Activated CD4-positive, alpha-beta T cell treated with anti-CD3 and anti-CD28 coated beads, Interleukin-2, amount 50 U/mL, for 24 hours (primary cell): Measurements from ENCODE around the gene POU2F3.
A peak's percentile ranks its signal among the peaks of the same experiment; 100 is the strongest.

Experiments
- DNase-seq, 2 donors: peaks; one replicate each; pipeline ENCODE4 v3.0.0-alpha.2; 2020; ENCODE audit warnings: low read depth in 1 of 2, low spot score in 1 of 2

POU2F3 gene

DNA sequence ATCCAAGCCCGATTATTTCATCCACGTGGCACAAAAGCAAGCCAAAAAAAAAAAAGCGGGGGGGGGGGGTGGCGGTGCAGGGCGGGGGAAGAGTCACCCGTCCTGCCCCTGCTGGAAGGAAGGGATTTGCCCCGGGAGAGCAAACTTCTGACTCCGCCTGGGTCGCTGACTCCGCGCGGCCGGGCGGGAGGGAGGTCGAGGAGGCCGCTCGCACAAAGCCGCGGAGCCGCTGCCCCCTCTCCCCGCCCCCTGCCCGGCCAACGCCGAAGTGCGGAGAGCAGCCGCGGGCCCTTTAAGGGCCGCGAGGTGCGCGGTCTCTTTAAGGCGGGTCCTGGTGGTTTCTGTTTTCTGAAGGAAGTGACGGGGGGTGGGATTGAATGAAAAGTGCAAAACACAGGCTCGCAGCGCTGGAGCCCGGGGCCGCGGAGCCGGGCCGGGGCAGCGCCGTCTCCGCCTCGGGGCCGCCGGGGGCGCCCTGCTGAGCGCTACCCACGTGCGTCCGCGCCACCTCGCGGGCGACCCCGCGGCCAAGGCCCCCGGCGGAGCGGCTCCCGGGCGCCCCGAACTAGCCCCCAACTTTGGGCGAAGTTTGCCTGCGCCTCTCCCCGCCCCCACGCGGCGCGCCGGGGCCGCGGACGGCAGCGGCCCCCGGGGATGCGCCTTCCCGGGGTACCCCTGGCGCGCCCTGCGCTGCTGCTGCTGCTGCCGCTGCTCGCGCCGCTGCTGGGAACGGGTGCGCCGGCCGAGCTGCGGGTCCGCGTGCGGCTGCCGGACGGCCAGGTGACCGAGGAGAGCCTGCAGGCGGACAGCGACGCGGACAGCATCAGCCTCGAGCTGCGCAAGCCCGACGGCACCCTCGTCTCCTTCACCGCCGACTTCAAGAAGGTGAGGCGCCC, 29.1 kb upstream of the POU2F3 start, which contains the start of gene OAF:
Gene OAF, plus strand, starts transcription at position 407 of the 896 bp plus-strand sequence. Its CDS starts 248 bp downstream, at position 655.
- peak; percentile 25 to 38 for DNase-seq

DNA sequence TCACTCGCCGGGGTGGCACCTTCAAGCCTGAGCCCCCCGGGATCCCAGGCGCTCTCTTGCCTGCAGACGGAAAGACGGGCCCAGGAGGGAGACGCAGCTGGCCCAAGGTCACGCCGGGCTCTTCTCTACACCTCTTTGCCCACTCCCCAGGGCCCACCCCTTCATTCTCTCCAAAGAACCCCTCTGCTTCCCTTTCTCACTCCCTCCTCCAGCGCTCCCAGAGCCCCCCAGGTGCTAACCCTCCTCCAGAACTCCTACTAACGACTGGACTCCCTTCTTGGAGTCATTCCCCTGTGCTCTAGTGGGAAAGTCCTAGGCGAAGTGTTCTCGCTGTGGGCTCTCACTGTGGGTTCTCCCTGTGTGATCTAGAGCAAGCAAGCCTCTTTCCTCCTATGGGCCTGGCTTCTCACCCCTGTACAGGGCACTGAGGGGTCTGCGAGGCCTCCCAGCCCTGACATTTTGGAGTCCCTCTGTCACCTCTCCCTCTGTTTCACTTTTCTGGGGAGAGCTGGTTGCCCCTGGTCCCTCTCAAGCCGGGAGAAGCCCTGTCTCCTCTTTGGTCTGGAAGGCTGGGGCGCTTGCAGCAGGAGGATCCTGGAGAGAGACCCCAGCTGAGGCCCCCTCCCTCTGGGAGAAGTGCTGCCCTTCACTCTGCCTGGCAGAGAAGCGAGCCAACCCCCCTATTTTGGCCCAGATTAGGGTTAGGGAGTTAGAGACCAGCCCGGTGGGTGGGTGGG, 28.2 kb upstream of the POU2F3 start:
- DNase-seq: no peak

DNA sequence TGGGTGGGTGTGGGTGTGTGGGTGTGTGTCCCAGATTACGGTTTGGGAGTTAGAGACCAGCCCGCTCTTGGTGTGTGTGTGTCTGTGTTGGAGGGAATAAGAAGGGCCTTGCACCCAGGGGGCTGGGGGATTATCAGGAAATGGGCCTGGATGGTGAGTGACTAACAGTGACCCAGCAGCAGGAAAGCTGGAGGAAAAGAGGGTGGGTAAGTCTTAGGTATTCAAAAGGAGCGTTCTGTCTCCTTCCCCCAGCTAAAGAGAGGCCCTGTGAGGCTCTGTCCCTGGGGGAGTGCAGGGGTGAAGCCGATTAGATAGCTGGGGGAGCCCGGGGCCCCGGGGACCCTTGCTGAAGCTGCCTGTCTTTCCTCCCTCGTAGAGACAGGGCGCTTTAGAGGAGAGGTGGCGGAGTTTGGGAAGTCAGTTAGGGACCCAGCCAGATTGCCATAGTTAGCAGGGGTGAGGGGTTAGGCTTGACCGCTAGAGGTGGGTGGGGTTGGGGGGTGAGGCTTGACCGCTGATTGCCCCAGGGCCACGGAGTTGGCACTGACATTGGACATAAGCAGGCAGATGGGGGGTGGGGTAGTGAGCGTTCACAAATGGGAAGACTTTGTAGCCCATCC, 27.6 kb upstream of the POU2F3 start:
- DNase-seq: no peak

DNA sequence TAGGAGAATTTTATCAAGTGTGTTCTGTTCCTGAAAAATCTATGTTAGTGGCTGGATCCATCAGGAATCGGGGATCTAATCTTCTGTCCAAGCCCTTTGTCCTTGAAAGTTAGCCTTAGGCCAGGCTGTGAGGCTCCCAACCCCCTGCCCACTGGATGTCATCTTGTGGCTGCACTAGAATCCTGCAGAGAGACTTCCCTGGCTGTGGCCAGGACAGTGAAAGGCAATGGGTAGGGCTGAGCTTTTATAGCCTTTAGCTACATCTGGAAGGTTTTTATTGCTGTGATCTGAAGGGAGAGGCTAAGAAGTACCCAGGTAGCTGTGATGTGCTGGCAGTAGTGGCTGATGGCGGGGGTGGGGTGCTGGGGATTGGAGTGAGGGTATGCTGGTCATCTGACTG, 27.0 kb upstream of the POU2F3 start:
- DNase-seq: no peak

DNA sequence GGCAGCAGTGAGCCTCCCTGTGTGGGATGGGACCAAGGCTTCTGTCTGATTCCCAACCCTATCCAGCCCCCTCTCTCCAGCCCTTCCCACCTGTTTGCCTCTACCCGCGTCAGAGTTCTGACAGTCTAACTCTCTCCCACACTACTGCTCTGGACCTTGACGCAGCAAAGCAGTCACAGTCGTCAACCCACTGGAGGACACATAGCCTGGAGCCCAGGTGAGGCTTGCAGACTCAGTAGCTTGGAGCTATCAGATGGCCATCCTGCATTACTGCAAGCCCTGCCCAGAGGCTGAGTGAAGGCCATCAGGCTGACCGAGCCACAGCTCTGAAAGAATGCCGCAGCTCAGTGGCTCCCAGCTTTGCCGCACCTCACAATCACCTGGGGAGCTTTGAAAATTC, 25.4 kb upstream of the POU2F3 start:
- no peak for DNase-seq

DNA sequence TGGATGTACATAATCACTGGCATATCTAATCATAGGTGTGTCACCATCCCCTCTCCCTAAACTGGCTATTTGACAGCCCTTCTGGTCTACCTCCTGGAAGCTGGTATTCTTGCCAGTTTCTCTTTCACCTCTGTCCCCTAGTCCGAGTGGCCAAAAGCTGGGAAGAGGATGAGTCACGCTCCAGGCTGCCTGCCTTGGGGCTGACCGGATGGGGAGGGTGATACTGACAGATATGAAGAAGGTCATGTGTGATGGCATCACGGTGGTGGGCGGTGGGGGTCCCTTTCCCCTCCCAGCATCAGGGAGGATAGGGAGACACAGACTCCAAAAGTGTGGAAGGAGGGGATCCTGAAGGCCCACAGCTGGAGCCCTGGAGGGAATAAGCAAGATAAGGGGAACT, 24.3 kb upstream of the POU2F3 start:
- no peak for DNase-seq

DNA sequence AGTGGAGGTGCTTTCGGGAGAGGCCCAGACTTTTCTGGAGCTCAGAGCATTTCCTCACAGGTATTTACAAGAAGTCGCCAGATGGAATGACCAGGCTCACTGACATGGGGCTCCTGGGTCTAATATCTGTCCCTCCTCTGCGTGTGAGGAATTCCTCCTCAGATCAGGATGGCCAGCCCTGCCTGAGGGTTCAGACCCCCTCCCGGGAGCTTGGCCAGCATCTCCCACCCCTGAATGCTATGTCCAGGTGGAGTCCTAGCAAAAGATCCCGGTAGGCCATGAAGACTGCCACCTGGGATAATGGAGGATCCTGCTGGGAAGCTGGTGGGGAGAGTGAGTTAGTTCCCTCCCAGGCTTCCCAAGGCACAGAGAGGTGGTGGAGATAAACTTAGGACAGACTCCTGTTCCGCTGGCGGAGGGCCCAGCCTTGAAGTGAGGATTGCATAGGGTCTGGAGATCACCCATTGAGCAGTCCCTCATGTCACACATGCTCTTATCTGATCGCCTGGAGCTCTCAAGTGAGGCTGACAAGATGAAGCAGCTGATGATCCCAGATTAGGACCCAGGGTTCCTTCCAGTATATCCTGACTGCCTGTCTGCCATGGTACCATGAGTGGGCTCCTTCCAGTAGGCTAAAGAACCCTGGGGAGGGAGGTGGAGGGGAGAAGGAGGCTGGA, 23.4 kb upstream of the POU2F3 start:
- no peak for DNase-seq

DNA sequence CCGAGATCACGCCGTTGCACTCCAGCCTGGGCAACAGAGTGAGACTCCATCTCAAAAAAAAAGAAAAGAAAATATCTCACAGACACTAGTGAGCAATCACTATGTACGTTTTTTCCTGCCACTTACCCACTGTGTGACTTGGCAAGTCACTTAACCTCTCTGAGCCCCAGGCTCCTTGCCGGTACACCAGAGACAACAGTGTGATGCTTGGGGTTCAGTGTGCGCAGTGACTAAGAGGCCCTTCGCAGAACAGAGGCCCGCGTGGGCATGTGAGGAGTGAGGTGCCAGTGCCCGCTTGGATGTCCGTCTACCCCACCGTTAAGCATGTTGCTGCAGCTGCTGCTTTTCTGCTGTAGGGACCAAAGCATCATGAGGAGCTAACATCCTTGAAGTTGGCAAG, 22.4 kb upstream of the POU2F3 start:
- DNase-seq: no peak

DNA sequence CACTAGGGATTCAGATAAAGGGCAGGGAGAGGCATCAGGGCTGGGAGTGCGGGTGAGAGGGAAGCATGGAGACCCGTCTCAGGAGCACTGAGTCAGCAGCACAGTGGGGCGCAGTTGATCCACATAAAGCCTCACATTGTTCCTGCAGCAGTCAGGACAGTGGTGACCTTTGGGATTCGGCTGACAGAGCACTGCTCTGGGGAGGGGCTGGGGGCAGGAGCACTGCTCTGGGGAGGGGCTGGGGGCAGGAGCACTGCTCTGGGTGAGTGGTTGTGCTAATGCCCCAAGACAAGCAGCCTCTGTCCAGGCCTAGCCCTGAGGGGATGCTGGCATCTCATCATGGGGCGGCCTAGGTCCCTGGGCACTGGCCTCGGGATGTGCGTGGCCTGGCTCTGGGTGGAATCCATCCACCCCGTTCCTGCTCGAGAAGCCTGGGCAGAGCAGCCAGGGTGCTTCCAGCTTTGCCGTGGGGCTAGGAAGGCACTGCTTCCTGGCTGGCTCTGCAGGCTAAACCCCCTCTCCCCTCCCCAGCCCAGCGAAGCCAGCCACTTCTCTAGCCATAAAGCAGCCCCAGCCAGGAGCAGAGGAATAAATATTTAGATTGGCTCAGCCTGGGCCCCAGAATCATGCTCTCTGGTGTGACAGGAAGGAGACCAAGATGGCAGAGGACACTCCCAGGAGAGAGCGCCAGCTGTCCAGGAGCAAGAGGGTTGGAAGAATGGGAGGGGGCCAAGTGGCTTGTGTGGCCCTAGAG, 21.8 kb upstream of the POU2F3 start:
- DNase-seq: no peak

DNA sequence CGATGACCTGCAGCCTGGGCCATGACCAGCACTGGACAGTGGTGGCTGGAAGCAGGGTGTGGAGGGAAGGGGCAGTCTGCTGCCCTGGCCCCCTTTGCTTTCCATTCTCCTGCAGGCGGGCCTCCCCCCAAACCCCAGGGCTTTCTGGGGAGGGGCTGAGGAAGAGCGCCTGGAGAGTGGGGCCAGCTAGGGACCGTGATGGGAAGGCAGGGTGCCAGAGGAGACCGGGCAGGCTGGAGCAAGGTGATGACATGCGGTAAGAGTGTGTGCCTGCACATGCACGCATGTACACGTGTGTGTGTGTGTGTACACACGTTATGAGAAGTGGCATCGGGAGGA, 21.3 kb upstream of the POU2F3 start:
- no peak for DNase-seq

DNA sequence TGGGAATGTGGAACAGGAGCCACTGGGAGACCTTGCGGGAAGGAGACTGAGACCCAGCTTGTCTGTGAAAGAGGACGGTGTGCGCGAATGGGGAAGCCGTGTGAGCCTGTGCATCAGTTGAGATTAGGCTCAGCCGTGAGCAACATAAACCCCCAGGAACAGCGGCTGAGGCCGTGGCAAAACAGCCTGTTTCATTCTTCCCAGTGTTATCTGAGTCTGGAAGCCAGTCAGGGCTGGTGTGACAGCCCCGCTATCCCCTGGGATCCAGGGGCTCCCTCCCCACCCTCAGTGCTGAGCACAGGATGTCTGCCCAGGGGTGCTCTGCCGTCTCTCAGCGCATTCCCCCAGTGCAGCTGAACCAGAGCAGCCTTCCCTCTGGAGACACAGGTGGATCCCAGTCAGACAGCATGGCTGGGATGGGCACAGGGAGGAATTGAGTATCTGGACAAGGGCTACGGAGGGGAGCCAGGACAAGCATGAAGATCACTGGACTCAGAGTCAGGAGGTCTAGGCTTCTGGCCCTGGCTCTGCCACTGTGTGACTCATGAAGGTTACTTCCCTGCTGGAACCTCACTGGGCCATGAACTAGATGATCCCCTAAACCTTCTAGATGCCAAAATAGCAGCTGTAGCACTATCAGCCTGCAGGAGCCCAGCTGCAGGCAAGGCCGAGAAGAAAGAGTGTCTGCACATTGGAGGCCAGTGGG, 20.6 kb upstream of the POU2F3 start:
- no peak for DNase-seq

DNA sequence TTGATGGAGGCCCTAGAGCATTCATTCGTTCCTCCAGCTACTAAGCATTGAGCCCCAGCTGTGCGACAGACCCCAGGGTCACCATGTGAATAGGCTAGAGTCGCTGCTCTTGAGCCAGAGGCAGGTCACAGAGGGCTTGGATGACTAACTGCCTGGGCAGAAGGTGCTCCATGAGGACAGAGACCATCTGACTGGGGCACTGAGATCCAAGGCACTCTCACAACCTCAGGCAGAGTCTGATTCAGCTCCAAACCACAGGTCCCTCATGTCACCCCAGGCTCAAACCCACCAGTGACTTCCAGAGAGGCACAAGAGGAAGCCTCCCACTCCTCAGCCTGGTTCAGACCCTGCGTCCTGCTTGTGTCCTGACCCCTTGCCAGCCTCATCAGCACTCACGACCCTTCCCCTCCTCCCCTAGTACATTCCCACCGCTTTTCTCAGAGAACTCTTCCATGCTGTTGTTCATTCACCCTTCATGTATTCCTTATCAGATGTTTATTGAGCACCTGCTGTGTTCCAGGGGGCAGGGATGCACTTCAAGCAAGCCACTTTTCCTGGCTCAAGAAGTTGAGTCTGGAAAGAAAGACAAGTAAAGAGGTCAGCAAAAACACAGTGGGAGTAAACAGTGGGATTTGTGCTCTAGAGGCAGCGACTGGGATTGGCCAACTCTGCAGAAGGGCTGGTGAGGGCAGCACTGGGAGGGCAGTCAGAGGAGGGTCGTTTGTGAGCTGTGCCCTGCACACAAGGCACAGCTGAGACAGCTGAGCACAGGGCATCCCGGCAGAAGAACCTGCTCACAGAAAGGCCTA, 19.8 kb upstream of the POU2F3 start:
- DNase-seq: no peak

DNA sequence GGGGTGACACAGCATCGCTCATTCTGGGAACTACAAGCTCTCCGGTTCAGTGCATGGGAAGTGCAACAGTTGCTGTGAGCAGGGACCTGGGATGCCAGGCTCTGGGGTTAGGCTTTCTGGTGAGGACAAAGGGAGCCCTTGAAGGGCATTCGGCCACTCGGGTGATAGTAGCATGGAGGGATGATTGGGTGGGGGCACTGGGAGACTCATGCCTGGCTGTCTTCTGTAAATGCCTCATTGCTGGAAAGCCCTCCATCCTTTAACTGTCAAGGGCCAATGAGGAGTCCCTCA, 19.2 kb upstream of the POU2F3 start:
- DNase-seq: no peak

DNA sequence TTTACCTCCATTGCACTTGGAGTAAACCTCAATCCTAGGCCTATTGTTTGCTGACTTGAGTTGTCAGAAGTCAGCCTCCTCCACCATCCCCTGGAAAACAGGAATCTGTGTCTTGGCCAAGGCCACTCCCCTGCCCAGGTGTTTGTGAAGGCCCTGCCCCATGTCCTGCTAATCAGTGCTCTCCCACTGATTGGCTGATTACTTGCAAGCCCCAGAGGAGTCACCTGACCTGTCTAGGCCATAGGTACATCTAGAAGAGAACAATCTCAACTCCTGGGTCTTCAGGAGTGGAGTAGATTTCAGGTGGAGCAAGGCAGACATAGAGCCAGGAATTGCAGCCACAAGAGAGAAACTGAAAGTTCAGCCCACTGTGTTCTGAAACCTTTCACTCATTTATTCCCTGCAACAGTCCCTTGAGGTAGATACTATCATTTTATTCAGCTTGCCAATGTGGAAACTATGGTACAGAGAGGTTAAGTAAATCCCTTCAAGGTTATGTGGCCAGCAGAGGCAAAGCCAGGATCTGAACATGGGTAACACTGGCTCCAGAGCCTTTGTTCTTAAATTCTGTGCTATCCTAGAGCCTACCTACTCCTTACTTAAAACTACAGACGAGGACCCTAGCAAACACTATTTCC, 18.7 kb upstream of the POU2F3 start:
- no peak for DNase-seq

DNA sequence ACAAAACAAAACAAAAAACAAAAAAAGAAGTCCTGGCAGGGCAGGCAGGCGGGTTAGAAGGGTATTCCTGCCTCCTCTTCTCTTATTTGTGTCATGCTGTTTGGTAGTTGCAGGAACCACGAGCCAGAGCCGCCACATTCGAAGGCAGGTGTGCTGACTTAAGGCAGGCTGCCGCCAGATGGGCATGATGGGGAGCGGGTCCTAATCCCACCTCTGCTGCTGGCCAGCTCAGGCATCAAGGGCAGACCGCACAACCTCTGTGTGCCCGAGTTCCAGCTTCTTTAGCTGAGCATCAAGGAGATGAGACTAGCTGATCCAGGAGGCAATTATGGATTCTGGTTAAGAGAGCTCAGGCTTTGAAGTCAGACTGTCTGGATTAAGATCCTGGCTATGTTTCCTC, 17.0 kb upstream of the POU2F3 start:
- DNase-seq: no peak

DNA sequence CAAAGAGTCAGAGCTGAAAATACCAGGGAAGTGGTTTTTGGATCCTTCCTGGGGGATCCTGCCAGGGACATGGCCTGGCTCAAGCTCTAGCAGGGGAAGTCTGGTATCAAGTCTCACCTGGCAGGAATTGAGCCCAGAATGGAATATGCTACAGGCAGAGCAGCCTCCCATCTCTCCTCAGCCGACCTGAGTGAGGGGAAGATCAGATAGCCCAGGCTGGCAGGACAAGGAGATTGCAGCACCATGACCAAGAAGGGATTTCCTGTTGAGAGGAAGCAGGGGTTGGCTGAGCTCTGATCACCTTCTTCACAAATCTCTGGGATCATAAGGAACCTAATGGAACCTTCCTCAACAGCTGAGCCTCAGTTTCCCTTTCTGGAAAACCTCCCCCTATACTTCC, 16.1 kb upstream of the POU2F3 start:
- DNase-seq: no peak

DNA sequence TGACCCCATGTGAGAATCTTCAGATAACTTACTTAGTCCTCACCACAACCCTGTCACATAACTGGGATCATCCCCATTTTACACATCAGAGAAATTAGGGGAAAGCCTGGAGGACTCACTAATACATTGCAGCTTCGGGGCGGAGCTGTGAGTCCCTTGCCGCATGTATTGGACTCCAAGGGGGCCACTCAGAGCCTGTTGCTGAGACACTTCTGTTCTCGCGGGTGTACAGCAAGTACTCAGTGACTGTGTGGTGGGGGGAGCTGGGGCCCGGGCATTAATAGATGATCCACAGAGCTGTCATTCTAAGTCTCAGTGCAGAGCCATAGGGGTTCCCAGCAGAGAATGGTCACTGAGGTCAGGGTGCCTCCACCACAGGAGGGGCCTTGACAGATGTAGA, 15.6 kb upstream of the POU2F3 start:
- DNase-seq: no peak

DNA sequence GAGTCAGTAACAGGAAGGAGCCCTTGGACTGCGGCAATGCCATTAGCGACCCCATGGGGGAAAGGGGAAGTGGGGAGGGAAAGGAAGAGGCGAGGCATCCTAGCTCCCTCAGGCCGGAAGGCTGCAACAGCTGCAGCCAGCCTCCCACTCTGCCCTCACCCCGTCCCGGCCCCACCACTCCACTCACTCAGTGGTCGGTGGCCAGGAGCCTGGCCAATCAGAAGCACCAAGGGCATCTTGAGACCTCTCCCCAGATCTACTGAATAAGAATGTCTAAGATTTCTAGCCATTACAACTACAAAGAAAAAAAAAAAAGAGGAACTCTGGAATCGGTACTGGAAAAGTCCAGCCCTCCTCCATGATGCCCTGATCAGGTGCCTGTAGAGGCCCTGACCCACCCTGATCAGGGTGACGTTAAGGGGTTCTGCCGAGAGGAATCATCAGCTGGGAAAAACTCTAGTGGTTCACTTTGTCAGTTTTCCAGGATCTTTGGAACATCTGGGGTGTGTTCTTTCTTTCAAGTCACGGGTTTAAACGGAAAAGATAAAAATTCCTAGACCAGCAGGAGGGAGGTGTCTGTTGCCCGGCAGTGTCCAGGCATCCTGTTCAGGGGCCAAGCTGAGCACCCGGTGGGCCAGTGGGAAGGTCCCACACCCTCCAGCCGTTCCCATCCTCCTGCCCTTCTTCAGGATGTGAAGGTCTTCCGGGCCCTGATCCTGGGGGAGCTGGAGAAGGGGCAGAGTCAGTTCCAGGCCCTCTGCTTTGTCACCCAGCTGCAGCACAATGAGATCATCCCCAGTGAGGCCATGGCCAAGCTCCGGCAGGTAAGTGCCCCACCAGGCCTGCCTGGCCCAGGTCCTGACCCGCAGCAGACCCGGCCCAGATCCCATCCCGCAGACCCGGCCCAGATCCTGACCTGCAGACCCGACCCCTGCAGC, 14.7 kb upstream of the POU2F3 start:
- DNase-seq: no peak
